Neuronal stem cell (in vitro differentiated cells): ENCODE measurements around the gene FGFR3.

Source experiments
- DNase-seq: peaks from one replicate; pipeline ENCODE4 v3.0.0-alpha.2; 2013; ENCODE audit warnings: low spot score
- H2AFZ ChIP-seq: one replicate; pipeline ENCODE4 v1.6.1; 2013; ENCODE audit warnings: mild to moderate bottlenecking, low read length, inconsistent platforms
- H2AK5ac ChIP-seq: 2 replicates; pipeline ENCODE4 v1.6.1; 2013; ENCODE audit warnings: low read depth, mild to moderate bottlenecking, inconsistent platforms, low read length, moderate library complexity, mixed read lengths
- H2BK120ac ChIP-seq: 2 replicates; pipeline ENCODE4 v1.6.1; 2013; ENCODE audit warnings: low read depth, mild to moderate bottlenecking, inconsistent platforms, low read length, moderate library complexity, mixed read lengths
- H2BK12ac ChIP-seq: one replicate; pipeline ENCODE4 v1.6.1; 2013; ENCODE audit warnings: low read length, inconsistent platforms
- H2BK15ac ChIP-seq: 2 replicates; pipeline ENCODE4 v1.6.1; 2013; ENCODE audit warnings: mild to moderate bottlenecking, low read length, inconsistent platforms, mixed read lengths
- H2BK5ac ChIP-seq: one replicate; pipeline ENCODE4 v1.6.1; 2013; ENCODE audit warnings: inconsistent platforms, mild to moderate bottlenecking, low read length, moderate library complexity
- H3K14ac ChIP-seq: one replicate; pipeline ENCODE4 v1.6.1; 2013; ENCODE audit warnings: low read length, inconsistent platforms
- H3K18ac ChIP-seq: 2 replicates; pipeline ENCODE4 v1.6.1; 2013; ENCODE audit warnings: low read length, inconsistent platforms
- H3K23ac ChIP-seq: 2 replicates; pipeline ENCODE4 v1.6.1; 2013; ENCODE audit warnings: low read depth, mild to moderate bottlenecking, mixed read lengths, low read length, inconsistent platforms; ENCODE audit not compliant: poor library complexity
- H3K27ac ChIP-seq: replicated peaks from 3 replicates; pipeline ENCODE4 v1.5.1; 2013; ENCODE audit warnings: low read length, inconsistent platforms
- H3K27me3 ChIP-seq, 3 experiments: 2 replicates each; pipeline ENCODE4 v1.6.1; 2013; ENCODE audit warnings: low read length in 3 of 3, mild to moderate bottlenecking in 2 of 3, inconsistent platforms in 1 of 3, low read depth in 1 of 3, mixed read lengths in 1 of 3, moderate library complexity in 1 of 3; ENCODE audit not compliant: control insufficient read depth in 3 of 3, insufficient read depth in 3 of 3
- H3K36me3 ChIP-seq, 2 donors: replicated peaks in 1 of 2; 2 replicates each; pipeline ENCODE4 v1.6.1; 2013; ENCODE audit warnings: low read length in 2 of 2; ENCODE audit not compliant: control insufficient read depth in 2 of 2, insufficient read depth in 2 of 2
- H3K4ac ChIP-seq: 2 replicates; pipeline ENCODE4 v1.6.1; 2013; ENCODE audit warnings: inconsistent platforms, mild to moderate bottlenecking, low read length, moderate library complexity
- H3K4me1 ChIP-seq, 2 donors: 1 replicate in 1 of 2; 2 replicates in 1 of 2; pipeline ENCODE4 v1.6.1; 2013; ENCODE audit warnings: low read length in 2 of 2, low read depth in 1 of 2; ENCODE audit not compliant: control insufficient read depth in 2 of 2, insufficient read depth in 1 of 2
- H3K4me2 ChIP-seq: one replicate; pipeline ENCODE4 v1.6.1; 2013; ENCODE audit warnings: mild to moderate bottlenecking, low read length, inconsistent platforms; ENCODE audit not compliant: insufficient read depth, poor library complexity, severe bottlenecking
- H3K4me3 ChIP-seq, 2 donors: 2 replicates each; pipeline ENCODE4 v1.5.1; 2013; ENCODE audit warnings: low read length in 2 of 2, mild to moderate bottlenecking in 2 of 2, inconsistent platforms in 1 of 2, moderate library complexity in 1 of 2
- H3K79me1 ChIP-seq: one replicate; pipeline ENCODE4 v1.6.1; 2013; ENCODE audit warnings: low read depth, mild to moderate bottlenecking, inconsistent platforms, low read length, moderate library complexity
- H3K9ac ChIP-seq: one replicate; pipeline ENCODE4 v1.6.1; 2013; ENCODE audit warnings: mild to moderate bottlenecking, low read depth, low read length, inconsistent platforms; ENCODE audit not compliant: poor library complexity
- H3K9me3 ChIP-seq, 2 donors: replicated peaks in 1 of 2; 2 replicates each; pipeline versions ENCODE3 to v1.6.1; 2013; ENCODE audit warnings: low read length in 2 of 2, mild to moderate bottlenecking in 2 of 2, inconsistent platforms in 1 of 2, low read depth in 1 of 2, mixed read lengths in 1 of 2, moderate library complexity in 1 of 2; ENCODE audit not compliant: control insufficient read depth in 2 of 2, insufficient read depth in 1 of 2
- H4K8ac ChIP-seq: one replicate; pipeline ENCODE4 v1.6.1; 2013; ENCODE audit warnings: low read depth, mild to moderate bottlenecking, inconsistent platforms, low read length, moderate library complexity
- H4K91ac ChIP-seq: one replicate; pipeline ENCODE4 v1.6.1; 2013; ENCODE audit warnings: low read length, low read depth, mild to moderate bottlenecking, inconsistent platforms; ENCODE audit not compliant: poor library complexity
- WGBS, 2 donors: extraction: QIAGEN DNeasy Blood & Tissue Kit; methylation state at CpG; one replicate each; pipeline ENCODE4 v1.1.7; 2013; ENCODE audit warnings: missing lambda C conversion rate in 2 of 2, mixed read lengths in 1 of 2; ENCODE audit not compliant: insufficient read length in 2 of 2, insufficient replicate concordance in 1 of 2; ENCODE audit errors: extremely low coverage in 2 of 2; 5-methylcytosine and 5-hydroxymethylcytosine counted together

Gene FGFR3

GRCh38 chr4:1857931-1858330 lies 64.8 kb downstream of the FGFR3 start:
- no peak for DNase-seq
- H4K8ac ChIP-seq = no peak overlapping the region
- no peaks in the 10 kb centered on the region for H3K79me1 ChIP-seq
- no peak overlapping the region for H3K18ac ChIP-seq
- H2AK5ac ChIP-seq = no peak overlapping the region
- WGBS, 2 donors = no CpG with 5 or more reads among the region's 5 CpGs
- no peak overlapping the region for H4K91ac ChIP-seq
- H2BK15ac ChIP-seq = no peak overlapping the region
- H3K14ac ChIP-seq = no peak overlapping the region
- H3K9me3 ChIP-seq = no peaks in the 10 kb centered on the region
- H2BK5ac ChIP-seq = no peak overlapping the region
- no peak overlapping the region for H2BK120ac ChIP-seq
- no peak overlapping the region for H3K23ac ChIP-seq
- peak overlapping the region; percentile 26 for H3K9ac ChIP-seq
- H3K4me3 ChIP-seq = peak overlapping the region in 1 of 2 donors; percentile 85
- no peak overlapping the region for H3K4me2 ChIP-seq
- no peak overlapping the region for H2BK12ac ChIP-seq
- peaks cover 2 to 10% of the 10 kb centered on the region in 2 donors for H3K36me3 ChIP-seq
- peaks cover 11 to 24% of the 10 kb centered on the region in 2 donors for H3K4me1 ChIP-seq
- H3K4ac ChIP-seq = no peak overlapping the region
- H3K27ac ChIP-seq = no peak overlapping the region
- peaks cover 0 to 26% (median 0%) of the 10 kb centered on the region in 3 experiments for H3K27me3 ChIP-seq
- H2AFZ ChIP-seq = no peak overlapping the region
